Left ventricle myocardium inferior (tissue), 1 donor: ENCODE results near the gene STIL. TPM values are rescaled to one million over a fixed set of nuclear protein-coding genes. Genes with fewer than 3 reads are reported as not detected.
"Not testable (repeated sequence)": the region's sequence is repeated elsewhere in the genome, so short reads cannot be mapped to it uniquely, and the experiment has no call there.

Source experiments
- DNase-seq: peaks from one replicate; pipeline ENCODE4 v3.0.0-alpha.2; 2020
- H3K27ac ChIP-seq: fragments of 200-600 bp; replicated peaks from 2 replicates; pipeline ENCODE4 v1.8.0; 2021
- H3K27me3 ChIP-seq: fragments of 200-600 bp; 2 replicates; pipeline ENCODE4 v1.8.0; 2021; ENCODE audit warnings: low read depth
- H3K36me3 ChIP-seq: fragments of 200-600 bp; 2 replicates; pipeline ENCODE4 v1.8.0; 2021
- H3K4me1 ChIP-seq: fragments of 200-600 bp; 2 replicates; pipeline ENCODE4 v1.8.0; 2021
- H3K4me3 ChIP-seq: fragments of 200-600 bp; 2 replicates; pipeline ENCODE4 v1.8.0; 2021; ENCODE audit warnings: mild to moderate bottlenecking, moderate library complexity
- H3K9me3 ChIP-seq: fragments of 200-600 bp; replicated peaks from 2 replicates; pipeline ENCODE4 v1.8.0; 2021
- CTCF ChIP-seq: fragments of 200-600 bp; IDR thresholded peaks from 2 replicates; pipeline ENCODE4 v1.8.0; 2021; ENCODE audit warnings: antibody characterized with exemption, mild to moderate bottlenecking, borderline replicate concordance
- intact Hi-C: fragments of 100-400 bp; cut with micrococcal nuclease; formaldehyde crosslinking; loops from one replicate; pipeline ENCODE4 v1.11.0; 2022
- total RNA-seq: library from RNA; stranded (reverse); fragmentation: NEBNext Ultra II Directional; extraction: Animal tissue kit (Norgen Biotek cat#: 25700); gene quantifications from one replicate; pipeline ENCODE4 v1.2.1, GENCODE V29; 2021
- donor health status: DM: no; HTN: yes; CAD: no; lungs with severe emphysema.

STIL gene
- total RNA-seq, 1 donor from 2014 or later: 0.58 TPM

GRCh38 chr1:47347735-47348134, 33.8 kb upstream of the STIL start:
- intact Hi-C loops: no loop called here
- Histone ChIP-seq H3K36me3 (peaks cover 5% of the 10 kb centered on the region), H3K27ac (no peak overlapping the region), H3K4me1 (no peaks in the 10 kb centered on the region), H3K4me3 (no peak overlapping the region), H3K27me3 (no peaks in the 10 kb centered on the region), H3K9me3 (no peaks in the 10 kb centered on the region)
- DNase-seq: no peak
- TF ChIP-seq CTCF: no peak

GRCh38 chr1:47346979-47347378, 33.0 kb upstream of the STIL start:
- H3K36me3 ChIP-seq, H3K9me3 ChIP-seq, DNase-seq, H3K27me3 ChIP-seq, H3K4me3 ChIP-seq, H3K27ac ChIP-seq, H3K4me1 ChIP-seq, intact Hi-C loops: not testable (repeated sequence)

GRCh38 chr1:47340227-47340626, 26.3 kb upstream of the STIL start:
- Histone ChIP-seq H3K9me3 (no peaks in the 10 kb centered on the region), H3K4me1 (peaks cover 30% of the 10 kb centered on the region), H3K4me3 (no peak overlapping the region), H3K36me3 (peaks cover 5% of the 10 kb centered on the region), H3K27me3 (no peaks in the 10 kb centered on the region), H3K27ac (no peak overlapping the region)
- no peak for DNase-seq
- intact Hi-C loops: no loop called here
- no peak for TF ChIP-seq CTCF

GRCh38 chr1:47338249-47339077, 24.5 kb upstream of the STIL start:
- peaks cover 41% of the 10 kb centered on the region for H3K4me1 ChIP-seq
- H3K27ac ChIP-seq: peak overlapping the region; percentile 53
- peaks cover 3% of the 10 kb centered on the region for H3K36me3 ChIP-seq
- no peaks in the 10 kb centered on the region for H3K27me3 ChIP-seq
- intact Hi-C loops: no loop called here
- H3K9me3 ChIP-seq: no peaks in the 10 kb centered on the region
- no peak for TF ChIP-seq CTCF
- no peak overlapping the region for H3K4me3 ChIP-seq
- no peak for DNase-seq

- Histone ChIP-seq H3K4me3 (no peak overlapping the region), H3K4me1 (peaks cover 52% of the 10 kb centered on the region), H3K27ac (no peak overlapping the region), H3K36me3 (no peaks in the 10 kb centered on the region), H3K9me3 (no peaks in the 10 kb centered on the region), H3K27me3 (no peaks in the 10 kb centered on the region)
- TF ChIP-seq CTCF: no peak
- intact Hi-C loops: no loop called here
- no peak for DNase-seq
Measured at GRCh38 chr1:47337350-47337749, 23.4 kb upstream of the STIL start.

- intact Hi-C loops: no loop called here
- H3K4me1 ChIP-seq: peaks cover 56% of the 10 kb centered on the region
Measured at GRCh38 chr1:47334765-47335435, 21.0 kb upstream of the STIL start.

More at GRCh38 chr1:47334765-47335435, 21.0 kb upstream of the STIL start:
- Histone ChIP-seq H3K9me3 (no peaks in the 10 kb centered on the region), H3K27ac (peak overlapping the region; percentile 99), H3K27me3 (no peaks in the 10 kb centered on the region), H3K4me3 (peak overlapping the region; percentile 94), H3K36me3 (no peaks in the 10 kb centered on the region)
- DNase-seq: no peak
- no peak for TF ChIP-seq CTCF
